Type B pancreatic cell (in vitro differentiated cells): Measurements from ENCODE around the gene SPAG16. TPM values are rescaled to one million over a fixed set of nuclear protein-coding genes. Genes with fewer than 3 reads are reported as not detected.

Experiments
- DNase-seq: peaks from one replicate; pipeline ENCODE4 v3.0.0; 2021; ENCODE audit warnings: mixed read lengths; ENCODE audit not compliant: unreplicated experiment; ENCODE audit errors: extremely low spot score
- H3K27ac Mint-ChIP-seq: 2 replicates; pipeline ENCODE4 v1.8.0; 2021; ENCODE audit warnings: mild to moderate bottlenecking, mixed read lengths
- H3K27me3 Mint-ChIP-seq: 2 replicates; pipeline ENCODE4 v1.8.0; 2021; ENCODE audit warnings: mixed read lengths
- H3K36me3 Mint-ChIP-seq: 2 replicates; pipeline ENCODE4 v1.8.0; 2021; ENCODE audit warnings: mixed read lengths
- H3K4me1 Mint-ChIP-seq: one replicate; pipeline ENCODE4 v1.8.0; 2021; ENCODE audit warnings: mixed read lengths; ENCODE audit not compliant: unreplicated experiment
- H3K4me3 Mint-ChIP-seq: 2 replicates; pipeline ENCODE4 v1.8.0; 2021; ENCODE audit warnings: mild to moderate bottlenecking, mixed read lengths
- H3K9me3 Mint-ChIP-seq: 2 replicates; pipeline ENCODE4 v1.8.0; 2021; ENCODE audit warnings: mixed read lengths
- CTCF ChIP-seq: fragments of 200-600 bp; sonication (generic); conservative IDR thresholded peaks from 2 replicates; pipeline ENCODE4 v1.5.0; 2021; ENCODE audit warnings: antibody characterized with exemption, mild to moderate bottlenecking
- total RNA-seq: library from RNA; stranded (reverse); gene quantifications from 2 replicates; pipeline ENCODE4 v1.2.1, GENCODE V29; 2021; ENCODE audit warnings: low replicate concordance

Gene SPAG16
- total RNA-seq, 1 donor from 2014 or later = 54.8 TPM

GRCh38 chr2:214184461-214184860 is 900.2 kb downstream of the SPAG16 start:
- no peak for DNase-seq
- Mint-ChIP-seq H3K27ac (no peak overlapping the region), H3K27me3 (no peaks in the 10 kb centered on the region), H3K4me3 (no peak overlapping the region), H3K9me3 (no peaks in the 10 kb centered on the region), H3K4me1 (no peaks in the 10 kb centered on the region), H3K36me3 (no peaks in the 10 kb centered on the region)
- no peak for TF ChIP-seq CTCF

- no peak for DNase-seq
- no peak overlapping the region for H3K27ac Mint-ChIP-seq
- H3K36me3 Mint-ChIP-seq = no peaks in the 10 kb centered on the region
- no peaks in the 10 kb centered on the region for H3K9me3 Mint-ChIP-seq
- no peaks in the 10 kb centered on the region for H3K27me3 Mint-ChIP-seq
- no peak for TF ChIP-seq CTCF
- no peaks in the 10 kb centered on the region for H3K4me1 Mint-ChIP-seq
- H3K4me3 Mint-ChIP-seq = no peak overlapping the region
Observed at GRCh38 chr2:214185546-214185945, 901.3 kb downstream of the SPAG16 start.

GRCh38 chr2:214192711-214193110 is 908.4 kb downstream of the SPAG16 start:
- Mint-ChIP-seq H3K27me3 (no peaks in the 10 kb centered on the region), H3K4me3 (no peak overlapping the region), H3K9me3 (no peaks in the 10 kb centered on the region), H3K27ac (no peak overlapping the region), H3K4me1 (no peaks in the 10 kb centered on the region), H3K36me3 (no peaks in the 10 kb centered on the region)
- no peak for DNase-seq
- no peak for TF ChIP-seq CTCF

GRCh38 chr2:214193943-214194342 is 909.7 kb downstream of the SPAG16 start:
- no peak overlapping the region for H3K4me3 Mint-ChIP-seq
- H3K36me3 Mint-ChIP-seq = no peaks in the 10 kb centered on the region
- H3K27ac Mint-ChIP-seq = no peak overlapping the region
- no peaks in the 10 kb centered on the region for H3K27me3 Mint-ChIP-seq
- no peak for DNase-seq
- H3K9me3 Mint-ChIP-seq = no peaks in the 10 kb centered on the region
- H3K4me1 Mint-ChIP-seq = no peaks in the 10 kb centered on the region
- TF ChIP-seq CTCF = peak; percentile 37

GRCh38 chr2:214196260-214196659 is 912.0 kb downstream of the SPAG16 start:
- no peaks in the 10 kb centered on the region for H3K4me1 Mint-ChIP-seq
- no peak for DNase-seq

More at GRCh38 chr2:214196260-214196659, 912.0 kb downstream of the SPAG16 start:
- Mint-ChIP-seq H3K27me3 (no peaks in the 10 kb centered on the region), H3K9me3 (no peaks in the 10 kb centered on the region), H3K36me3 (no peaks in the 10 kb centered on the region), H3K4me3 (no peak overlapping the region), H3K27ac (no peak overlapping the region)
- TF ChIP-seq CTCF = no peak
